AG09309 (cell line): ENCODE data around the gene AK3.

Experiments used
- DNase-seq: peaks from one replicate; pipeline ENCODE4 v3.0.0-alpha.2; 2010; ENCODE audit warnings: low read depth
- H3K4me3 ChIP-seq: 2 replicates; pipeline ENCODE4 v1.5.1; 2011; ENCODE audit warnings: mild to moderate bottlenecking, low read depth, low read length, moderate library complexity; ENCODE audit not compliant: control insufficient read depth
- TF ChIP-seq, protein P1 (sequence below): IDR thresholded peaks from 2 replicates; pipeline ENCODE4 v1.5.1; 2011; ENCODE audit warnings: mild to moderate bottlenecking, low read depth, low read length, inconsistent platforms; ENCODE audit not compliant: insufficient read depth, control insufficient read depth; ENCODE audit errors: missing control alignments

Gene AK3

GRCh38 chr9:4684820-4685219 lies 56.2 kb downstream of the AK3 start:
- TF ChIP-seq, protein P1, sequence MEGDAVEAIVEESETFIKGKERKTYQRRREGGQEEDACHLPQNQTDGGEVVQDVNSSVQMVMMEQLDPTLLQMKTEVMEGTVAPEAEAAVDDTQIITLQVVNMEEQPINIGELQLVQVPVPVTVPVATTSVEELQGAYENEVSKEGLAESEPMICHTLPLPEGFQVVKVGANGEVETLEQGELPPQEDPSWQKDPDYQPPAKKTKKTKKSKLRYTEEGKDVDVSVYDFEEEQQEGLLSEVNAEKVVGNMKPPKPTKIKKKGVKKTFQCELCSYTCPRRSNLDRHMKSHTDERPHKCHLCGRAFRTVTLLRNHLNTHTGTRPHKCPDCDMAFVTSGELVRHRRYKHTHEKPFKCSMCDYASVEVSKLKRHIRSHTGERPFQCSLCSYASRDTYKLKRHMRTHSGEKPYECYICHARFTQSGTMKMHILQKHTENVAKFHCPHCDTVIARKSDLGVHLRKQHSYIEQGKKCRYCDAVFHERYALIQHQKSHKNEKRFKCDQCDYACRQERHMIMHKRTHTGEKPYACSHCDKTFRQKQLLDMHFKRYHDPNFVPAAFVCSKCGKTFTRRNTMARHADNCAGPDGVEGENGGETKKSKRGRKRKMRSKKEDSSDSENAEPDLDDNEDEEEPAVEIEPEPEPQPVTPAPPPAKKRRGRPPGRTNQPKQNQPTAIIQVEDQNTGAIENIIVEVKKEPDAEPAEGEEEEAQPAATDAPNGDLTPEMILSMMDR, result no peak
- no peak for DNase-seq
- H3K4me3 ChIP-seq, result no peak overlapping the region

GRCh38 chr9:4680750-4681149 lies 60.3 kb downstream of the AK3 start:
- DNase-seq, result no peak
- H3K4me3 ChIP-seq, result peak overlapping the region; percentile 93
- TF ChIP-seq, protein P1, result no peak

DNA sequence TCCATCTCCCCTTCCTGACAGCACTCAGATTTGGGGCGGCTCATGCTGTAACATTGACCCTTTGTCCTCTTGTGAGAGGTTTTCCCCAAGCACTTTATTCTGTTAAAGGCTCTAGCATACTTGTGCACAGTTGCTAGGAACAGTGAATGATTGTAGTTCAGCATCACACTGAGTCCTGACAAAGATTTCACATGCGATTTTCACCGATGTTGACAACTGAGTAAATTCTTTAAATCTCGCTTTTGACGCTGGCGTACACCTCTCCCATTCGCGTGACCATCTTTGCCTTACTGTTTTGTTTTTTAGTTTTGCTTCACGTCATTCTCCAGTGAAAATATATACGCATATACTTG lies 60.9 kb downstream of the AK3 start:
- peak overlapping the region; percentile 93 for H3K4me3 ChIP-seq
- TF ChIP-seq, protein P1, result no peak
- DNase-seq, result no peak

DNA sequence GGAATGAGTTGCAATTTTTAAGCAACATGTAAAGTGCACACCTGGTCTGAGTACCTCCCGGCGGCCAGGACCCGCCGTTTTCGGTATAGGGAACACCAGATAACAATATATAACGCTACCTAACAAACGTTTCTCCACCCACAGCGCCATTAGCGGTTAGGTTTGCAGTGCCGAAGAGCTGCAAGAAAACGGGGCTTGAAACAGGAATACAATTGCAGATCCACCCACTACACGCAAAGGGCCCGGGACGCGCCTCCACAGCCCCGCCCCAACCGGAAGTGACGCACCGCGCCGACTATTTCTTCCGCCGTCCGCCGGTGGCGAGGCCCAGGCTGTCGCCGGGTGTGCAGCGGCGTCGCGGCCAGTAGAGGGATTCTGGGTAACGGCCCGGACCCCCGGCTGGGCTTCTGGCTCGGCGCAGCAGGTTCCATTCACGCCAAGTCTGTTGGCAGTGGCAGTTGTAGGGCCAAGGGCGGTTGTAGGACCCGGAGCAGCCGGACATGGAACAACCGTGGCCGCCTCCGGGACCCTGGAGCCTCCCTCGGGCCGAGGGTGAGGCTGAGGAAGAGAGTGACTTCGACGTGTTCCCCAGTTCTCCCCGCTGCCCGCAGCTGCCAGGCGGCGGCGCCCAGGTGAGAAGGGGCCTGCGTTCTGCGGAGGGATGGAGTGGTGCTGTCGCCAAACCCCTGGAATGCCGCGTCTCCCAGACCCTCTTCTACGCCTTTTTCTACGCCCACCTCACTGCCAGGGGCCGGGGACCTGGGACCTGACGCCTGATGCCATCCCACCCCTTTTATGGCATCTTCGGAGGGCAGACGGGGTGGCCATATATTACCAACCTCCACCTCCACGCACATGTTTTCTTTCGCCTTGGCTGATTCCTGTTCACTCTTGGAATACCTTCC lies 61.5 kb downstream of the AK3 start, which contains the start of gene CDC37L1:
Gene CDC37L1 (plus strand): TSS at position 302 of the 905 bp plus-strand sequence. CDS start 199 bp downstream, at position 501.
- DNase-seq, result peak; percentile 76
- H3K4me3 ChIP-seq, result peak within 1 kb of the TSS; percentile 93
- TF ChIP-seq, protein P1, result peak; percentile 61

- TF ChIP-seq, protein P1, result no peak
- DNase-seq, result no peak
- peak overlapping the region; percentile 93 for H3K4me3 ChIP-seq
Measured at GRCh38 chr9:4678679-4679267, 62.2 kb downstream of the AK3 start.

GRCh38 chr9:4677392-4677791 lies 63.6 kb downstream of the AK3 start:
- DNase-seq, result no peak
- H3K4me3 ChIP-seq, result no peak overlapping the region
- TF ChIP-seq, protein P1, result no peak
